OCI-LY1 (cell line): ENCODE data around the gene TMEM178B.

Experiments
- H2AFZ ChIP-seq: fragments of 200-600 bp; sonication (generic), shearing (Covaris generic); 2 replicates; pipeline ENCODE4 v1.6.0; 2014; ENCODE audit warnings: antibody characterized with exemption, mild to moderate bottlenecking, low read length
- H3F3A ChIP-seq: fragments of 200-600 bp; sonication (generic), shearing (Covaris generic); 2 replicates; pipeline ENCODE4 v1.6.0; 2014; ENCODE audit warnings: mild to moderate bottlenecking, antibody characterized with exemption, low read length, moderate library complexity; ENCODE audit not compliant: insufficient read depth
- H3K27ac ChIP-seq: fragments of 200-600 bp; sonication (generic); 2 replicates; pipeline ENCODE4 v1.5.1; 2014; ENCODE audit warnings: low read length, mixed run types, mild to moderate bottlenecking, low read depth; ENCODE audit not compliant: poor library complexity, severe bottlenecking
- H3K27me3 ChIP-seq: fragments of 200-600 bp; sonication (generic); 2 replicates; pipeline ENCODE4 v1.6.0; 2014; ENCODE audit warnings: antibody characterized with exemption, mild to moderate bottlenecking, low read length, moderate library complexity; ENCODE audit not compliant: insufficient read depth
- H3K36me3 ChIP-seq: fragments of 200-600 bp; sonication (generic); 2 replicates; pipeline ENCODE4 v1.6.1; 2014; ENCODE audit warnings: mild to moderate bottlenecking, antibody characterized with exemption, low read length, moderate library complexity, mixed read lengths; ENCODE audit not compliant: insufficient read depth
- H3K4me1 ChIP-seq: fragments of 200-600 bp; sonication (generic); 2 replicates; pipeline ENCODE4 v1.5.1; 2014; ENCODE audit warnings: mild to moderate bottlenecking, low read length, moderate library complexity; ENCODE audit not compliant: insufficient read depth, severe bottlenecking
- H3K4me2 ChIP-seq: fragments of 200-600 bp; sonication (generic), shearing (Covaris generic); 2 replicates; pipeline ENCODE4 v1.6.1; 2014; ENCODE audit warnings: low read length
- H3K4me3 ChIP-seq: fragments of 200-600 bp; sonication (generic); 2 replicates; pipeline ENCODE4 v1.5.1; 2014; ENCODE audit warnings: low read length, low read depth, mild to moderate bottlenecking, mixed read lengths; ENCODE audit not compliant: poor library complexity, severe bottlenecking
- H3K79me2 ChIP-seq: fragments of 200-600 bp; shearing (Covaris generic); 2 replicates; pipeline ENCODE4 v1.6.1; 2016; ENCODE audit warnings: mixed run types, low read length, mixed read lengths; ENCODE audit not compliant: insufficient read depth
- H3K9ac ChIP-seq: fragments of 200-600 bp; sonication (generic), shearing (Covaris generic); 2 replicates; pipeline ENCODE4 v1.6.1; 2014; ENCODE audit warnings: mild to moderate bottlenecking, low read length, mixed read lengths
- H3K9me2 ChIP-seq: fragments of 200-600 bp; sonication (generic), shearing (Covaris generic); 2 replicates; pipeline ENCODE4 v1.6.1; 2014; ENCODE audit warnings: low read depth, mild to moderate bottlenecking, low read length, mixed read lengths
- H3K9me3 ChIP-seq: fragments of 200-600 bp; shearing (Covaris generic); 2 replicates; pipeline ENCODE4 v1.6.1; 2014; ENCODE audit warnings: low read length, mixed read lengths
- H4K20me1 ChIP-seq: fragments of 200-600 bp; sonication (generic), shearing (Covaris generic); 2 replicates; pipeline ENCODE4 v1.6.0; 2016; ENCODE audit warnings: mild to moderate bottlenecking, low read length; ENCODE audit not compliant: insufficient read depth
- EZH2 ChIP-seq: fragments of 200-600 bp; sonication (generic), shearing (Covaris generic); IDR thresholded peaks from 2 replicates; pipeline ENCODE4 v1.8.0; 2017; ENCODE audit warnings: borderline replicate concordance, mixed run types, mild to moderate bottlenecking, antibody characterized with exemption, low read length, moderate library complexity, mixed read lengths
- TF ChIP-seq, protein P1 (sequence below): fragments of 200-600 bp; sonication (generic), shearing (Covaris generic); IDR thresholded peaks from 2 replicates; pipeline ENCODE4 v1.5.1; 2017; ENCODE audit warnings: mild to moderate bottlenecking, antibody characterized with exemption, low read length, moderate library complexity, mixed read lengths

TMEM178B gene

DNA sequence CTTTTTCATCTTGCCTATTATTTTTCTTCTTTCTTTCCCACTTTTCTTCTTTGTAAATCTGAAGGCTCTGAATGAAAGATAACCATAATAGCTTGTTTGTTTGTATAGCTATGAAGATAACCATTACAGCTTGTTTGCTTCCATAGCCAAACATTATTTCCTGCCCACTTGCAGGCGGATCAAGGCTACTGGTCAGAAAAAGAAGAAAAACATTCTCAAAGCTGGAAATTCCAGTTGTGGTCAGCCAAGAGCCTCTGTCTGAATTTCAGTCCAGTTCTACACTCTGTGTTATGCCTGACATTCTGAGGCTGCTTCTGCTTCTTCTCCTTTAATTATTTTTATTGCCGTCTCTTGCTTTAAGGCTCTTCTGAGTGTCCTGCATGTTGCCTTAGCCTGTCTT, 48.9 kb downstream of the TMEM178B start:
- Histone ChIP-seq H3K4me3 (no peak overlapping the region), H3F3A (no peaks in the 10 kb centered on the region), H3K27me3 (no peaks in the 10 kb centered on the region), H4K20me1 (no peaks in the 10 kb centered on the region), H3K27ac (no peak overlapping the region), H3K4me2 (no peak overlapping the region), H3K9me2 (no peaks in the 10 kb centered on the region), H3K36me3 (no peaks in the 10 kb centered on the region), H3K9ac (no peak overlapping the region), H3K9me3 (no peaks in the 10 kb centered on the region), H2AFZ (no peak overlapping the region), H3K79me2 (no peaks in the 10 kb centered on the region), H3K4me1 (no peaks in the 10 kb centered on the region)
- TF ChIP-seq, protein P1, sequence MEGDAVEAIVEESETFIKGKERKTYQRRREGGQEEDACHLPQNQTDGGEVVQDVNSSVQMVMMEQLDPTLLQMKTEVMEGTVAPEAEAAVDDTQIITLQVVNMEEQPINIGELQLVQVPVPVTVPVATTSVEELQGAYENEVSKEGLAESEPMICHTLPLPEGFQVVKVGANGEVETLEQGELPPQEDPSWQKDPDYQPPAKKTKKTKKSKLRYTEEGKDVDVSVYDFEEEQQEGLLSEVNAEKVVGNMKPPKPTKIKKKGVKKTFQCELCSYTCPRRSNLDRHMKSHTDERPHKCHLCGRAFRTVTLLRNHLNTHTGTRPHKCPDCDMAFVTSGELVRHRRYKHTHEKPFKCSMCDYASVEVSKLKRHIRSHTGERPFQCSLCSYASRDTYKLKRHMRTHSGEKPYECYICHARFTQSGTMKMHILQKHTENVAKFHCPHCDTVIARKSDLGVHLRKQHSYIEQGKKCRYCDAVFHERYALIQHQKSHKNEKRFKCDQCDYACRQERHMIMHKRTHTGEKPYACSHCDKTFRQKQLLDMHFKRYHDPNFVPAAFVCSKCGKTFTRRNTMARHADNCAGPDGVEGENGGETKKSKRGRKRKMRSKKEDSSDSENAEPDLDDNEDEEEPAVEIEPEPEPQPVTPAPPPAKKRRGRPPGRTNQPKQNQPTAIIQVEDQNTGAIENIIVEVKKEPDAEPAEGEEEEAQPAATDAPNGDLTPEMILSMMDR, result no peak
- TF ChIP-seq EZH2, result no peak

DNA sequence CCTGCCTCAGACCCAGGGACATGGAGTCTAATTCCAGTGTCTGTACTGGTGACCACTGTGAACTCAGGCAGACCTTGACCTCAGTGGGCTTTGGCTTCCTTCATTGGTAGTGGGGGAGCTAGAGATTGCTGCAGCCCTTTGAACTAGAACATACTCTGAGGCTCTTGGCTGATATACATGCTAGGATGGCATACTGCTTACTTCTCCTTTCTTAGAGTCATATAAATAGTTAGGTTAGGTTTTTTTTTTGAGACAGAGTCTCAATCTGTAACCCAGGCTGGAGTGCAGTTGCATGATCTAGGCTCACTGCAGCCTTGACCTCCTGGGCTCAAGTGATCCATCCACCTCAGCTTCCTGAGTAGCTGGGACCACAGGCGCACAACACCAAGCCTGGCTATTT, 49.7 kb downstream of the TMEM178B start:
- Histone ChIP-seq H3K9me3 (no peaks in the 10 kb centered on the region), H3K4me1 (no peaks in the 10 kb centered on the region), H3F3A (no peaks in the 10 kb centered on the region), H3K27ac (no peak overlapping the region), H3K9ac (no peak overlapping the region), H3K79me2 (no peaks in the 10 kb centered on the region), H2AFZ (no peak overlapping the region), H3K36me3 (no peaks in the 10 kb centered on the region), H3K27me3 (no peaks in the 10 kb centered on the region), H3K4me2 (no peak overlapping the region), H3K9me2 (no peaks in the 10 kb centered on the region), H3K4me3 (no peak overlapping the region), H4K20me1 (no peaks in the 10 kb centered on the region)
- TF ChIP-seq, protein P1, result no peak
- TF ChIP-seq EZH2, result no peak

DNA sequence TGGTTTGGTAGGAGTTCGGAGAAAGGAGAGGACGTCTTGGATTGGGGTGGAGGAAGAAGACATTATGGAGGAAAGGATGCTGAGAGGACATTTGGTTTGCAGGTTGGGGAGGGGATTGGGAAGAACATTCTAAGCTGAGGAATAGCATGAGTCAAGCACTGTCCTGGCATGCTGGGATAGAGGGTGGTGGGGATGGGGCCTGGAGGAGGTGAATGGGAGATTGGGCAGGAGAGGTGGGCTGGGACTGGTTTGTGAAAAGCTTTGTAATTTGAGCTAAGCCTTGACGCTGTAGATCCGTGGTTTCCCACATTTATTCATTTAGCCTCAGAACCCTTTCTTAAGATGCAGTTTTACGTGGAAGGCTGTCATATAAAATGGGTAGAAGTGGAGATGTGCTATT, 52.2 kb downstream of the TMEM178B start:
- Histone ChIP-seq H4K20me1 (no peaks in the 10 kb centered on the region), H2AFZ (no peak overlapping the region), H3K36me3 (no peaks in the 10 kb centered on the region), H3K4me1 (no peaks in the 10 kb centered on the region), H3K4me2 (no peak overlapping the region), H3K27me3 (no peaks in the 10 kb centered on the region), H3K9me2 (no peaks in the 10 kb centered on the region), H3K9ac (no peak overlapping the region), H3F3A (no peaks in the 10 kb centered on the region), H3K79me2 (no peaks in the 10 kb centered on the region), H3K9me3 (no peaks in the 10 kb centered on the region), H3K4me3 (no peak overlapping the region), H3K27ac (no peak overlapping the region)
- no peak for TF ChIP-seq EZH2
- TF ChIP-seq, protein P1, result no peak
